H9 (cell line): ENCODE measurements around the gene CALHM4. TPM values are rescaled to one million over a fixed set of nuclear protein-coding genes. Genes with fewer than 3 reads are reported as not detected.

Experiments
- DNase-seq: peaks from one replicate; pipeline ENCODE4 v3.0.0-alpha.2; 2017
- H2AFZ ChIP-seq: one replicate; pipeline ENCODE4 v1.6.1; 2013; ENCODE audit warnings: mild to moderate bottlenecking, low read length, control low read depth, moderate library complexity
- H2AK5ac ChIP-seq: 2 replicates; pipeline ENCODE4 v1.6.1; 2013; ENCODE audit warnings: low read length, control low read depth, mixed read lengths; ENCODE audit not compliant: insufficient read length
- H2BK120ac ChIP-seq: one replicate; pipeline ENCODE4 v1.6.1; 2013; ENCODE audit warnings: low read depth, mild to moderate bottlenecking, low read length, control low read depth, inconsistent platforms; ENCODE audit not compliant: poor library complexity, severe bottlenecking
- H2BK12ac ChIP-seq: 2 replicates; pipeline ENCODE4 v1.6.1; 2013; ENCODE audit warnings: low read length, control low read depth, mixed read lengths, low read depth; ENCODE audit not compliant: insufficient read length
- H2BK15ac ChIP-seq: 2 replicates; pipeline ENCODE4 v1.6.1; 2013; ENCODE audit warnings: low read depth, low read length, control low read depth
- H2BK20ac ChIP-seq: one replicate; pipeline ENCODE4 v1.6.1; 2013; ENCODE audit warnings: low read depth, mild to moderate bottlenecking, low read length, control low read depth, inconsistent platforms; ENCODE audit not compliant: poor library complexity, severe bottlenecking
- H2BK5ac ChIP-seq: 2 replicates; pipeline ENCODE4 v1.6.1; 2013; ENCODE audit warnings: low read length, control low read depth, mixed read lengths; ENCODE audit not compliant: insufficient read length
- H3K14ac ChIP-seq: 2 replicates; pipeline ENCODE4 v1.6.1; 2013; ENCODE audit warnings: low read length, control low read depth; ENCODE audit not compliant: insufficient read depth
- H3K18ac ChIP-seq: 2 replicates; pipeline ENCODE4 v1.6.1; 2013; ENCODE audit warnings: low read depth, mild to moderate bottlenecking, mixed read lengths, low read length, control low read depth; ENCODE audit not compliant: insufficient read length
- H3K23ac ChIP-seq: 2 replicates; pipeline ENCODE4 v1.6.1; 2013; ENCODE audit warnings: low read length, control low read depth, mixed read lengths, low read depth; ENCODE audit not compliant: insufficient read length
- H3K23me2 ChIP-seq: 2 replicates; pipeline ENCODE4 v1.6.1; 2013; ENCODE audit warnings: low read depth, mild to moderate bottlenecking, mixed read lengths, low read length, control low read depth; ENCODE audit not compliant: insufficient read length, poor library complexity, severe bottlenecking
- H3K27ac ChIP-seq: 2 replicates; pipeline ENCODE4 v1.5.1; 2013; ENCODE audit warnings: low read length, control low read depth, mixed read lengths, low read depth; ENCODE audit not compliant: insufficient read length
- H3K27me3 ChIP-seq: 2 replicates; pipeline ENCODE4 v1.6.1; 2013; ENCODE audit warnings: low read length, control low read depth, inconsistent platforms; ENCODE audit not compliant: insufficient read depth
- H3K4ac ChIP-seq: 2 replicates; pipeline ENCODE4 v1.6.1; 2013; ENCODE audit warnings: low read depth, mild to moderate bottlenecking, control low read depth, inconsistent platforms, low read length, moderate library complexity
- H3K4me1 ChIP-seq: 2 replicates; pipeline ENCODE4 v1.6.1; 2013; ENCODE audit warnings: low read length, control low read depth, inconsistent platforms; ENCODE audit not compliant: insufficient read depth
- H3K4me2 ChIP-seq: 2 replicates; pipeline ENCODE4 v1.6.1; 2013; ENCODE audit warnings: low read length, control low read depth, mixed read lengths; ENCODE audit not compliant: insufficient read length, insufficient read depth
- H3K56ac ChIP-seq: 2 replicates; pipeline ENCODE4 v1.6.1; 2013; ENCODE audit warnings: low read depth, mild to moderate bottlenecking, mixed read lengths, low read length, control low read depth; ENCODE audit not compliant: insufficient read length
- H3K79me1 ChIP-seq: 2 replicates; pipeline ENCODE4 v1.6.1; 2013; ENCODE audit warnings: low read depth, mild to moderate bottlenecking, moderate library complexity, low read length, control low read depth, inconsistent platforms; ENCODE audit not compliant: insufficient read depth, poor library complexity, severe bottlenecking
- H3K79me2 ChIP-seq: 2 replicates; pipeline ENCODE4 v1.6.1; 2013; ENCODE audit warnings: low read length, control low read depth, inconsistent platforms; ENCODE audit not compliant: insufficient read depth
- H3K9ac ChIP-seq: 2 replicates; pipeline ENCODE4 v1.6.1; 2013; ENCODE audit warnings: low read length, control low read depth, mixed read lengths; ENCODE audit not compliant: insufficient read length; ENCODE audit errors: extremely low read depth
- H3K9me3 ChIP-seq: one replicate; pipeline ENCODE4 v1.6.1; 2013; ENCODE audit warnings: low read depth, low read length, inconsistent platforms; ENCODE audit not compliant: control insufficient read depth
- H3T11ph ChIP-seq: one replicate; pipeline ENCODE4 v1.6.1; 2013; ENCODE audit warnings: mild to moderate bottlenecking, low read length, control low read depth, inconsistent platforms
- H4K20me1 ChIP-seq: one replicate; pipeline ENCODE4 v1.6.1; 2013; ENCODE audit not compliant: control insufficient read depth, insufficient read length, insufficient read depth
- H4K5ac ChIP-seq: 2 replicates; pipeline ENCODE4 v1.6.1; 2013; ENCODE audit warnings: low read depth, mild to moderate bottlenecking, mixed read lengths, low read length, control low read depth; ENCODE audit not compliant: insufficient read length
- H4K8ac ChIP-seq: replicated peaks from 2 replicates; pipeline ENCODE4 v1.6.1; 2013; ENCODE audit warnings: low read length, control low read depth, mixed read lengths, low read depth; ENCODE audit not compliant: insufficient read length
- H4K91ac ChIP-seq: 2 replicates; pipeline ENCODE4 v1.6.1; 2013; ENCODE audit warnings: low read depth, mild to moderate bottlenecking, moderate library complexity, mixed read lengths, low read length, control low read depth; ENCODE audit not compliant: insufficient read length
- H3K27ac Mint-ChIP-seq, 3 experiments: 2 replicates in 2 of 3; 3 replicates in 1 of 3; pipeline ENCODE4 v1.8.0; 2020 to 2021; ENCODE audit warnings: mixed read lengths in 3 of 3, mild to moderate bottlenecking in 1 of 3, moderate library complexity in 1 of 3
- H3K27me3 Mint-ChIP-seq: 2 replicates; pipeline ENCODE4 v1.8.0; 2021; ENCODE audit warnings: low read depth, mild to moderate bottlenecking, moderate library complexity, mixed read lengths
- H3K36me3 Mint-ChIP-seq, 3 experiments: 2 replicates in 2 of 3; 3 replicates in 1 of 3; pipeline ENCODE4 v1.8.0; 2020 to 2021; ENCODE audit warnings: low read depth in 3 of 3, mixed read lengths in 3 of 3; ENCODE audit not compliant: insufficient read depth in 1 of 3
- H3K4me1 Mint-ChIP-seq, 2 experiments: 2 replicates each; pipeline ENCODE4 v1.8.0; 2020; ENCODE audit warnings: mixed read lengths in 2 of 2
- H3K4me3 Mint-ChIP-seq, 2 experiments: 2 replicates in 1 of 2; 3 replicates in 1 of 2; pipeline ENCODE4 v1.8.0; 2020 to 2021; ENCODE audit warnings: mild to moderate bottlenecking in 2 of 2, mixed read lengths in 2 of 2, moderate library complexity in 1 of 2
- H3K9me3 Mint-ChIP-seq, 2 experiments: 2 replicates in 1 of 2; 3 replicates in 1 of 2; pipeline ENCODE4 v1.8.0; 2020; ENCODE audit warnings: mild to moderate bottlenecking in 2 of 2, mixed read lengths in 2 of 2, moderate library complexity in 1 of 2
- WGBS: extraction: QIAGEN DNeasy Blood & Tissue Kit; methylation state at CpG from one replicate; pipeline ENCODE4 v1.1.7; 2013; ENCODE audit warnings: missing lambda C conversion rate, low lambda C conversion rate, mixed read lengths; ENCODE audit not compliant: insufficient read length; ENCODE audit errors: extremely low coverage; 5-methylcytosine and 5-hydroxymethylcytosine counted together
- total RNA-seq: library from RNA; stranded (reverse); gene quantifications from 2 replicates; pipeline ENCODE4 v1.2.1, GENCODE V29; 2021
- TF ChIP-seq, protein P1 (sequence below): fragments of 200-600 bp; sonication (generic); conservative IDR thresholded peaks from 3 replicates; pipeline ENCODE4 v1.8.0; 2021; ENCODE audit warnings: antibody characterized with exemption, mild to moderate bottlenecking

The CALHM4 gene
- total RNA-seq, 1 experiment from 2014 or later, result not detected

DNA sequence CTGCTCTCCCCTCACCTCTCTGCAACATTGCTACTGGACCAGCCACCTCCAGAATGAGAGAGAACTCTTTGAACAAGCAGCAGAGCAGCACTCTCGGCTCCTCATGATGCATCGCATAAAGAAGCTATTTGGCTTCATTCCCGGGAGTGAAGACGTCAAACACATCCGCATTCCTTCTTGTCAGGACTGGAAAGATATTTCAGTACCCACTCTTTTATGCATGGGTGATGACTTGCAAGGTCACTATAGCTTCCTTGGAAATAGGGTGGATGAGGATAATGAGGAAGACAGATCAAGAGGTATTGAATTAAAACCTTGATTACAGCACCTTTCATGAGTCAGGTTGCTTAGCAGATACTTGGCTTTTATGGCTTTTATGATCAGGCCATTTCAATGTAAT lies 4.3 kb downstream of the CALHM4 start:
- H3K4me1 Mint-ChIP-seq, result peaks cover 3% of the 10 kb centered on the region in 2 experiments; a peak in 2 of 4 replicates
- no peak overlapping the region for H3K9ac ChIP-seq

More for the DNA sequence above, 4.3 kb downstream of the CALHM4 start:
- no peaks in the 10 kb centered on the region for H3K9me3 ChIP-seq
- no peaks in the 10 kb centered on the region for H4K20me1 ChIP-seq
- no peak overlapping the region for H4K91ac ChIP-seq
- no peaks in the 10 kb centered on the region for H3K9me3 Mint-ChIP-seq
- WGBS, result no CpG with 5 or more reads among the region's 5 CpGs
- H3K79me2 ChIP-seq, result no peaks in the 10 kb centered on the region
- no peaks in the 10 kb centered on the region for H3K27me3 ChIP-seq
- H3K23ac ChIP-seq, result no peak overlapping the region
- no peak overlapping the region for H2BK12ac ChIP-seq
- no peak overlapping the region; a peak in 1 of 7 replicates for H3K27ac Mint-ChIP-seq
- no peak overlapping the region for H3K14ac ChIP-seq
- no peak for DNase-seq
- no peak overlapping the region for H3K4ac ChIP-seq
- no peak overlapping the region for H3K4me3 Mint-ChIP-seq
- no peak overlapping the region for H3K27ac ChIP-seq
- H2BK20ac ChIP-seq, result no peak overlapping the region
- no peaks in the 10 kb centered on the region for H3K4me1 ChIP-seq
- no peaks in the 10 kb centered on the region; the same call in 1 of the 2 replicates for H3K27me3 Mint-ChIP-seq
- no peaks in the 10 kb centered on the region for H3K36me3 Mint-ChIP-seq
- H2BK120ac ChIP-seq, result no peak overlapping the region
- H3K18ac ChIP-seq, result no peak overlapping the region
- H2AK5ac ChIP-seq, result no peak overlapping the region
- H2BK5ac ChIP-seq, result no peak overlapping the region
- H4K5ac ChIP-seq, result no peak overlapping the region
- no peak overlapping the region for H3K4me2 ChIP-seq
- no peak overlapping the region for H2BK15ac ChIP-seq
- H4K8ac ChIP-seq, result no peak overlapping the region
- H3T11ph ChIP-seq, result no peak overlapping the region
- no peak overlapping the region for H2AFZ ChIP-seq
- H3K79me1 ChIP-seq, result no peaks in the 10 kb centered on the region
- no peaks in the 10 kb centered on the region for H3K23me2 ChIP-seq
- TF ChIP-seq, protein P1, sequence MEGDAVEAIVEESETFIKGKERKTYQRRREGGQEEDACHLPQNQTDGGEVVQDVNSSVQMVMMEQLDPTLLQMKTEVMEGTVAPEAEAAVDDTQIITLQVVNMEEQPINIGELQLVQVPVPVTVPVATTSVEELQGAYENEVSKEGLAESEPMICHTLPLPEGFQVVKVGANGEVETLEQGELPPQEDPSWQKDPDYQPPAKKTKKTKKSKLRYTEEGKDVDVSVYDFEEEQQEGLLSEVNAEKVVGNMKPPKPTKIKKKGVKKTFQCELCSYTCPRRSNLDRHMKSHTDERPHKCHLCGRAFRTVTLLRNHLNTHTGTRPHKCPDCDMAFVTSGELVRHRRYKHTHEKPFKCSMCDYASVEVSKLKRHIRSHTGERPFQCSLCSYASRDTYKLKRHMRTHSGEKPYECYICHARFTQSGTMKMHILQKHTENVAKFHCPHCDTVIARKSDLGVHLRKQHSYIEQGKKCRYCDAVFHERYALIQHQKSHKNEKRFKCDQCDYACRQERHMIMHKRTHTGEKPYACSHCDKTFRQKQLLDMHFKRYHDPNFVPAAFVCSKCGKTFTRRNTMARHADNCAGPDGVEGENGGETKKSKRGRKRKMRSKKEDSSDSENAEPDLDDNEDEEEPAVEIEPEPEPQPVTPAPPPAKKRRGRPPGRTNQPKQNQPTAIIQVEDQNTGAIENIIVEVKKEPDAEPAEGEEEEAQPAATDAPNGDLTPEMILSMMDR, result no peak
- no peak overlapping the region for H3K56ac ChIP-seq
